GM23248 (cell line): ENCODE measurements around the gene ALS2. TPM values are rescaled to one million over a fixed set of nuclear protein-coding genes. Genes with fewer than 3 reads are reported as not detected.

Source experiments
- DNase-seq: peaks from one replicate; pipeline ENCODE4 v3.0.0-alpha.2; 2015
- H2AFZ ChIP-seq: fragments of 200-600 bp; sonication (generic); 2 replicates; pipeline ENCODE4 v1.6.1; 2016; ENCODE audit warnings: antibody characterized with exemption
- H3F3A ChIP-seq: fragments of 200-600 bp; sonication (generic); 2 replicates; pipeline ENCODE4 v1.6.1; 2016; ENCODE audit warnings: mild to moderate bottlenecking, antibody characterized with exemption, mixed run types; ENCODE audit not compliant: insufficient read depth
- H3K27ac ChIP-seq: fragments of 200-600 bp; sonication (generic); 2 replicates; pipeline ENCODE4 v1.5.1; 2016; ENCODE audit warnings: mild to moderate bottlenecking
- H3K27me3 ChIP-seq: fragments of 200-600 bp; sonication (generic); replicated peaks from 2 replicates; pipeline ENCODE4 v1.6.1; 2016; ENCODE audit warnings: mild to moderate bottlenecking; ENCODE audit not compliant: insufficient read depth
- H3K36me3 ChIP-seq: fragments of 200-600 bp; sonication (generic); 2 replicates; pipeline ENCODE4 v1.6.1; 2016; ENCODE audit warnings: low read depth, mild to moderate bottlenecking
- H3K4me1 ChIP-seq: fragments of 200-600 bp; sonication (generic); 2 replicates; pipeline ENCODE4 v1.6.1; 2016; ENCODE audit warnings: mild to moderate bottlenecking; ENCODE audit not compliant: insufficient read depth
- H3K4me2 ChIP-seq: fragments of 200-600 bp; sonication (generic); one replicate; pipeline ENCODE4 v1.6.1; 2016; ENCODE audit warnings: mild to moderate bottlenecking; ENCODE audit not compliant: unreplicated experiment
- H3K4me3 ChIP-seq: fragments of 200-600 bp; sonication (generic); 2 replicates; pipeline ENCODE4 v1.5.1; 2016; ENCODE audit warnings: mild to moderate bottlenecking
- H3K79me2 ChIP-seq: fragments of 200-600 bp; sonication (generic); 2 replicates; pipeline ENCODE4 v1.6.1; 2016; ENCODE audit warnings: mild to moderate bottlenecking; ENCODE audit not compliant: insufficient read depth
- H3K9ac ChIP-seq: fragments of 200-600 bp; sonication (generic); 2 replicates; pipeline ENCODE4 v1.6.1; 2016; ENCODE audit warnings: mild to moderate bottlenecking
- H3K9me2 ChIP-seq: fragments of 200-600 bp; sonication (generic); 2 replicates; pipeline ENCODE4 v1.6.1; 2016; ENCODE audit warnings: mixed run types, mild to moderate bottlenecking, moderate library complexity; ENCODE audit not compliant: insufficient read depth
- H3K9me3 ChIP-seq: fragments of 200-600 bp; sonication (generic); one replicate; pipeline ENCODE4 v1.6.1; 2017; ENCODE audit warnings: low read depth
- H4K20me1 ChIP-seq: fragments of 200-600 bp; sonication (generic); 2 replicates; pipeline ENCODE4 v1.6.0; 2016; ENCODE audit not compliant: insufficient read depth
- EZH2 ChIP-seq: fragments of 200-600 bp; sonication (generic); IDR thresholded peaks from 2 replicates; pipeline ENCODE4 v1.6.1; 2018; ENCODE audit warnings: antibody characterized with exemption, mild to moderate bottlenecking; ENCODE audit not compliant: insufficient read depth, poor library complexity, severe bottlenecking
- EZH2phosphoT487 ChIP-seq: fragments of 200-600 bp; sonication (generic); IDR thresholded peaks from 2 replicates; pipeline ENCODE4 v1.6.1; 2018; ENCODE audit warnings: antibody characterized with exemption, moderate library complexity, mild to moderate bottlenecking, low read depth; ENCODE audit not compliant: insufficient read depth
- WGBS, 2 experiments: methylation state at CpG; one replicate each; pipeline ENCODE4 v1.1.6; 2015 to 2017; ENCODE audit warnings: low lambda C conversion rate in 2 of 2, low coverage in 1 of 2; ENCODE audit errors: missing lambda C conversion rate in 2 of 2; 5-methylcytosine and 5-hydroxymethylcytosine counted together
- in situ Hi-C: fragments of 300-500 bp; cut with MboI; formaldehyde crosslinking; loops from 2 replicates; pipeline ENCODE4 v1.15.0; 2020
- polyA plus RNA-seq: library from polyadenylated mRNA; unstranded; fragments of >200 nt; fragmentation: Nextera tagmentation; extraction: Ambion mirVana; gene quantifications from 2 replicates; pipeline ENCODE4 v1.2.1, GENCODE V29; 2016
- total RNA-seq: library from RNA; depleted of rRNA; stranded (reverse); fragments of >200 nt; shearing (Covaris generic); gene quantifications from 2 replicates; pipeline ENCODE4 v1.2.3, GENCODE V29; 2014

Gene ALS2
- total and polyA plus RNA-seq, 2 experiments from 2014 or later = 9.5 to 17.3 TPM

- peak overlapping the region; percentile 62 for H3K9ac ChIP-seq
- no peaks in the 10 kb centered on the region for H3K27me3 ChIP-seq
- in situ Hi-C loops = no loop called here
- H2AFZ ChIP-seq = no peak overlapping the region
- H3K27ac ChIP-seq = peak overlapping the region; percentile 89
- no peaks in the 10 kb centered on the region for H3K9me2 ChIP-seq
- no peak for TF ChIP-seq EZH2phosphoT487
- no peak for TF ChIP-seq EZH2
- no peaks in the 10 kb centered on the region for H3K79me2 ChIP-seq
- H3F3A ChIP-seq = peaks cover 63% of the 10 kb centered on the region
- H3K4me3 ChIP-seq = peak overlapping the region; percentile 49
- peaks cover 25% of the 10 kb centered on the region for H3K36me3 ChIP-seq
- 3 to 5% methylated on average over 2 of the region's 2 CpGs for WGBS, 2 experiments
- no peaks in the 10 kb centered on the region for H3K9me3 ChIP-seq
- no peaks in the 10 kb centered on the region for H4K20me1 ChIP-seq
- DNase-seq = peak; percentile 91
- peaks cover 47% of the 10 kb centered on the region for H3K4me1 ChIP-seq
- H3K4me2 ChIP-seq = peak overlapping the region; percentile 86
These were observed 82.8 kb downstream of the ALS2 start for GRCh38 chr2:201697899-201698298.

- Histone ChIP-seq H3K36me3 (peaks cover 14% of the 10 kb centered on the region), H3K9me2 (no peaks in the 10 kb centered on the region), H4K20me1 (no peaks in the 10 kb centered on the region), H3K4me3 (peak overlapping the region; percentile 7; the same call in 1 of the 2 replicates), H3K4me1 (peaks cover 47% of the 10 kb centered on the region), H3K27ac (peak overlapping the region; percentile 89), H3F3A (peaks cover 55% of the 10 kb centered on the region), H3K79me2 (no peaks in the 10 kb centered on the region), H3K9me3 (no peaks in the 10 kb centered on the region), H3K4me2 (peak overlapping the region; percentile 86), H3K27me3 (no peaks in the 10 kb centered on the region), H2AFZ (peak overlapping the region; percentile 15; the same call in 1 of the 2 replicates), H3K9ac (peak overlapping the region; percentile 62)
- TF ChIP-seq EZH2phosphoT487 (no peak), EZH2 (no peak)
- in situ Hi-C loops = no loop called here
- DNase-seq = peak; percentile 93
- WGBS, 2 experiments = 0% methylated on average over 6 of the region's 6 CpGs
These were observed 84.5 kb downstream of the ALS2 start for GRCh38 chr2:201696151-201696659.

- H2AFZ ChIP-seq = no peak overlapping the region
- H3K9me2 ChIP-seq = no peaks in the 10 kb centered on the region
- H3F3A ChIP-seq = no peaks in the 10 kb centered on the region
- H4K20me1 ChIP-seq = no peaks in the 10 kb centered on the region
- TF ChIP-seq EZH2 = no peak
- no peak for TF ChIP-seq EZH2phosphoT487
- no peaks in the 10 kb centered on the region for H3K9me3 ChIP-seq
- no peak overlapping the region for H3K9ac ChIP-seq
- no peak overlapping the region for H3K4me3 ChIP-seq
- 91 to 94% methylated on average over 3 of the region's 3 CpGs for WGBS, 2 experiments
- no peaks in the 10 kb centered on the region for H3K36me3 ChIP-seq
- no peaks in the 10 kb centered on the region for H3K27me3 ChIP-seq
- no peaks in the 10 kb centered on the region for H3K4me1 ChIP-seq
- no peaks in the 10 kb centered on the region for H3K79me2 ChIP-seq
- DNase-seq = no peak
- no peak overlapping the region for H3K27ac ChIP-seq
- H3K4me2 ChIP-seq = no peak overlapping the region
- in situ Hi-C loops = no loop called here
These were observed 95.6 kb downstream of the ALS2 start for GRCh38 chr2:201685156-201685555.

GRCh38 chr2:201680743-201681142 is 100.0 kb downstream of the ALS2 start:
- no peaks in the 10 kb centered on the region for H3K79me2 ChIP-seq
- H3K36me3 ChIP-seq = no peaks in the 10 kb centered on the region
- TF ChIP-seq EZH2phosphoT487 = no peak
- no peak for TF ChIP-seq EZH2
- DNase-seq = peak; percentile 7
- no peak overlapping the region for H3K4me2 ChIP-seq
- no peak overlapping the region for H3K9ac ChIP-seq
- no peak overlapping the region for H2AFZ ChIP-seq
- H3K9me2 ChIP-seq = no peaks in the 10 kb centered on the region; the same call in 1 of the 2 replicates
- no peaks in the 10 kb centered on the region for H3K27me3 ChIP-seq
- WGBS, 2 experiments = 65 to 66% methylated on average over 9 of the region's 9 CpGs
- H3K9me3 ChIP-seq = no peaks in the 10 kb centered on the region
- in situ Hi-C loops = no loop called here
- no peaks in the 10 kb centered on the region for H3F3A ChIP-seq
- no peak overlapping the region for H3K27ac ChIP-seq
- no peaks in the 10 kb centered on the region for H4K20me1 ChIP-seq
- no peak overlapping the region for H3K4me3 ChIP-seq
- H3K4me1 ChIP-seq = no peaks in the 10 kb centered on the region

- no peaks in the 10 kb centered on the region for H3K27me3 ChIP-seq
- no peaks in the 10 kb centered on the region; the same call in 1 of the 2 replicates for H3K9me2 ChIP-seq
- H4K20me1 ChIP-seq = no peaks in the 10 kb centered on the region
- no peaks in the 10 kb centered on the region for H3K4me1 ChIP-seq
- H3K27ac ChIP-seq = no peak overlapping the region
- DNase-seq = peak; percentile 6
- H3K9ac ChIP-seq = no peak overlapping the region
- in situ Hi-C loops = no loop called here
- TF ChIP-seq EZH2 (no peak), EZH2phosphoT487 (no peak)
- H3K4me3 ChIP-seq = no peak overlapping the region
- no peaks in the 10 kb centered on the region for H3K79me2 ChIP-seq
- no peaks in the 10 kb centered on the region for H3K36me3 ChIP-seq
- H2AFZ ChIP-seq = no peak overlapping the region
- H3K9me3 ChIP-seq = no peaks in the 10 kb centered on the region
- no peak overlapping the region for H3K4me2 ChIP-seq
- no peaks in the 10 kb centered on the region for H3F3A ChIP-seq
- 59 to 60% methylated on average over 6 of the region's 6 CpGs for WGBS, 2 experiments
These were observed 102.3 kb downstream of the ALS2 start for GRCh38 chr2:201678401-201678800.
